ENCODE data around the gene CRABP2.
A peak's percentile ranks its signal among the peaks of the same experiment; 100 is the strongest.

CRABP2 gene

GRCh38 chr1:156690675-156691036 is 14.7 kb downstream of the CRABP2 start:
- DNase-seq (ENCODE audit: low spot score) = no peak

DNA sequence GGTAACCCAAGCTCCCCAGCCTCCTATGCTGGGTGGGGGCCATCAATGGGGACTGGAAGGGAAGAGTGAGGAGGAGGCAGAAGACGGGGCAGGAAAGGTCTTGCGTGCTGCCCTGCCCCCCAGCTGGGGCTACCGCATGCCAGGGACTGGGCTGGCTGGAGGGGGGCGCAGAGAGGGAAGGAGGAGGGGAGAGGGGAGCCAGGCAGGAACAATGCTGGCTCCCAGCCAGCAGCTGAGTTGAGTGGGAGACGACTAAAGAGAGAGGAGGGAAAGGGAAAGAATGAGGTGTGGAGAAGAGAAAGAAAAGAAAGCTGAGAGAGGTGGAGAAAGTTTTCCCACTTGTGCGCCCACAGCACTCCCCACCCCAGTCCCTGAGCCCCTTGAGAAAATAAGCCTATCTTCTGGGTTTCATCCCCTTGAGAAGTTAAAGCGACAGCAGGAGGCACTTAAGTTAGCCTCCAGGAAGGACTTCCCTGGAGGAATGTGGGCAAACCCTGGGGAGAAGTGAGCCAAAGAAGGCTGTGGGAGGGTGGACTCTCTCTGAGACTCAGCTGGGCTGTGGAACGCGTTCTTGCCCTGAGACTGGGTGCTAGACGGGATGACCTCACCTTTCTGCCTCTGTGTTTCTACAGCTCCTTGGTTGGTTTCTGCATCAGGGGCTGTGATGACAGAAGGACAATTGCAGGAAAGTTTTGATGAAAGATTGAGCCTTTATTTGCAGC is 15.3 kb downstream of the CRABP2 start:
- DNase-seq (ENCODE audit: low spot score) = no peak

DNA sequence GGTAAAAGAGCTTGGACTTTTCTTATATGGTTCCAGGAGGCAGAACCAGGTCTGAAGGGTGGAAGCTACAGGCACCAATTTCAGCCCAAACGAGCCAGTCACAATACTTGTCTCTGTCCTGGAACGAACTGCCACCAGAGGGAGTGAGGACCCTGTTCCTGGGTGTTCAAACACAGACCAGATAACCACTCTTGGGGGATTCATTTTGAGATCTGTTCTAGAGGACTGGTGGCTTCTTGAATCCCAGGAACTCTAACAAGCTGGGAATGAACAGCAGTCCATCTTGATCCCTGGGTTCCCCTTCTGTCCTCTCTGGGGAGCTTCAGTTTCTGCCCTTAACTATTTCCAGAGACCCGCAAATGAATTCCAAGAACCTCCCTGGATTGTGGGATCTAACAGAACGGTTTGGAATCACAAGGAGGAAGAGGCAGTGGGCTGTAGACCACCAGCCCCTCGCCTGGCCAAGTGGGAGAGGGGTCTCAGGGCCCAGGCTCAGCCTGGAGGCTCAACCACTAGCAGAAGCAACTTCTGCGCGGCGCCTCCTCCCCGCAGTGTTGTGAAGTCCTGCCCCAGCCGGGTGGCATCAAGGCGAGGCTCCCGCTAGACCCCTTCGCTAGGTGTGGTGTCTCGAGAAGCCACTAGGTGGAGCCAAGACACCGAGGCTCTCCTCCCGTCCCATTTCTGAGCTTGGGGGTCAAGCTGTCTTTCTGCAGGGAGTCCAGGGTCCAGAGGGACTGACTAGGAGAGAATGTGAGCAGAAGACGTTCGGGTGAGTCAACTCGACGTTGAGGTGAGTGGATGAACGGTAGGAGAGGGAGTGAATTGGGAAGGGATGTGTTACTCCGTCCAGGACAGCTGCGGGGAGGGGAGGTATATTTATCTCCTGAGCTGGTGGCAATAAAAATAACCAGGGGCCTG is 16.1 kb downstream of the CRABP2 start:
- DNase-seq (ENCODE audit: low spot score) = peak; percentile 76

DNA sequence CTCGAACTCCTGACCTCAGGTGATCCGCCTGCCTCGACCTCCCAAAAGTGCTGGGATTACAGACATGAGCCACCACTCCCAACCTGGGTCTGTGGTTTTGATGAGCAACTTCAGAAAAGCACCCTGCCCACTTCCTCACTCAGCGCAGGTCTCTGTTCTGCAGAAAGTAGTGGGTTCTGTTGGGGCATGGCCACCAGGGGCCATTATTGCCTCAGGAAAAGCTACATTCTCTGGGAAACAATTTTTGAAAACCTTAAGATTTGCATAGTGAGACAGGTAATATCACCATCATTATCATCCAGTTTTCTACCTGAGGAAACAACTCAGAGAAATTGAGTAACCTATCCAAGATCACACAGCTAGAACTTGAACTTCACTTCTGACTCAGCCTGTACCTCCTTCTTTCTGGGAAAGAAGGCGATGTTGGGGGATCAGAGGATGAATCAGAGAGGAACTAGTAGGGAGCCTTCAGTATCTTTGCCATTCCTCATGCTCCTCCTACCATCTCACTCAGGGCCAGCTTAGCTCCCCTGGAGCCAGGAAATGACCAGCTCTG is 21.1 kb downstream of the CRABP2 start:
- DNase-seq (ENCODE audit: low spot score) = no peak

DNA sequence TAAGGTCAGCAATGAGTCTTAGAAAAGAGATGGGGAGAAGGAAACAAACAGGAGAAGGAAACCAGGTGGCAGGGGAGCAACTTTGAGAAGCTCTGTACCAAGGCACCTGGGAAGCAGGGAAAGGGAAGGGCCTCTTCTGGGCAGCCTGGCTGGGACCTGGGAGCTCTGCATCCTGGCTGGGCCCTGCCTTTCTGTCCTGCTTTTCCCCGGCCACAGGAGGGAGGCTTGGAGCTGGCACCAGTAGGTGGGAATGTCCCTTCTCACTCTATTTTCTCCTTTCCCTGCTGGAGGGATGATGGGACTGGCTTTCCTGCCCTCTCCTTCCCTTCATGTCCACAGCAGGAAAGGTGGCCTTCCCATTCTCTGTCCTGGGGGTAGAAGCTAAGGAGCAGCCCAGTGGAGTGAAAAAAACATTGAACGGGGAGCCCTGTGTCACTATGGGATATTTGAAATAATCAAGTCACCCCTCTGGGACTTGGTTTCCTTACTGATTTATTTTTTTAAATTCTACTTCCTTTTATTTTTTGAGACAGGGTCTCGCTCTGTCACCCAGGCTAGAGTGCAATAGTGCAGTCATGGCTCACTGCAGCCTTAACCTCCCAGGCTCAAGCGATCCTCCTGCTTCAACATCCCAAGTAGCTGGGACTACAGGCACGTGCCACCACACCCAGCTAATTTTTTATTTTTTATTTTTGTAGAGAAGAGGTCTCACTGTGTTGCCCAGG is 23.1 kb downstream of the CRABP2 start:
- DNase-seq (ENCODE audit: low spot score) = no peak

DNA sequence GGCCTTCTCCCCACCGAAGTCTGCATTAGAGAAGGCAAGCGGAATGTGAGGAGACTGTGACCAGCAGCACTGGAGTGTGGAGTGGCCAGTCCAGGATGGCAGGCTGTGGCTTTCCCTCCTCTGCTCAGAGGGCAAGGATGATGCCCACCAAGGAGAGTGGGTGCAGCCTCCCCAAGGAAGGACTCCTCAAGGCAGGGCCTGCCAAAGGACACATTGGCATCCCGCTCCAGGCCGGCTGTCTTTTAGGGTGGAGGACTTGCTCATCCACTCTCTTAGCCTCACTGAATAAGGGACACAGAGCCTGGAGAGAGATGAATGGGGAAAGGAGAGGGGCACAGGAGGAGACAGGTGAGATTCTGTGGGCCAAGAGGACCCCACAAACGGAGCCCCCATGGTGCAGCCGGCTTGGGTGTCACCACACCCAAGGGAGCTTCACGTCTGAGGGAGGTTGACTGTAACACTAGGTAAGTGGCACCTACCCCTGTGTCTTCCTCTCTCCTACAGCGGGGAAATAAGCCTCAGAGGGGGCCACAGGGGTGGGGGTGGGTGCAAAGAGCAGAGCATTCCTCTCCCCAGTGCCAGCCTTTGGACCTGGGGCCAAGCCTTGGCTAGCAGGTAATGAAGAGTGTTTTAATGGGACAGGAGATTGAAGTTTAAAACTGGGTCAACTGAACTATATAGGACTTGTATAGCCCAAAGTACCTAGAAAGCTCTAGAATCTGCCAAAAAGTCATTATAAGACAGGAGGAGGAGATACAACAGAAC is 24.0 kb downstream of the CRABP2 start:
- DNase-seq (ENCODE audit: low spot score) = no peak

- no peak for DNase-seq (ENCODE audit: low spot score)
Observed at GRCh38 chr1:156680056-156680455, 25.3 kb downstream of the CRABP2 start.

DNA sequence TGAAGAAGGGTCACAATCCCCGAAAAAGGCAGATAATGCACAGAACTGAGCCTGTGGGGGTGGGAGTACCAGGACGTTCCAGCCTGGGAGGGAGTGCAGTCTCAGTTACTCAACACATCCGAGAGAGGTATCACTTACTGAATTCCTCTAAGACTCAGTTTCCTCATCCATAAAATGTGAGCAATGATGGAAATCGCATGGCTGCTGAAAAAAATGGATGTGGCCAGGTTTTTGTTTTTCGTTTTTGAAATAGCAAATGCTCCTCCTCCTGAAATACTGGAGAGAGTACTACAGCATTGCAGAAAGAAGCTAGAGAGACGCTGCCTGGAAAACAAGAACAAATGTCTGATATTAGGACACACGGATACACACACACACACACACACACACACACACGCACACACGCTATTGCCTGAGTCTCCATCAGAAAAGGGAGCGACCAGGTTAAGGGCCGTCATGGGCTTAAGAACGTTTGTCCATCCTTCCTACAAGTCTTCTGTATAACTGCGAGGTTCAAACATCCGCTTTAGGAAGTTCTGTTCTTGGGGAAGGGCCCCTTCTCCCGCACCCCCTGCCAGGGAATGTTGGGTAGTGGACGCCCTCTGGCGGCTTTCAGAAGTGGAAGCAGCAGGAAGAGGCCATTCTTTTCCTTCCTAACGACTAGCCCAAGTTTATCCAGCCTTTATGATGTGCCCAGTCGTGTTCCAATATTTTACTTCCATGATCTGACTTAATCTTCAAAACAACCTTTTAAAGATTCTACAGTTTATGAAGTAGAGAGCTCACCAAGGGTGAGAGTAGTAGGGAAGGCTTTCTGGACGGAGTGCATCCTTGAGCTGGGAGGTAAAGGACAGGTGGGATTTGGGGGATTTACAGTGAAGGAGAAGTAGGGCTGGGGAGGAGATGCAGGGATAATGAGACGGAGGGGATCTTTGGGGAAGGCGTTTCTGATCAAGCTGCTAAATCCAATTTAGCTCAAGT is 27.5 kb downstream of the CRABP2 start:
- peak; percentile 22 for DNase-seq (ENCODE audit: low spot score)

GRCh38 chr1:156676820-156677615 is 28.4 kb downstream of the CRABP2 start, which contains the start of gene NES:
NES (minus strand) TSS chr1:156677407; CDS start chr1:156677264, 143 bp downstream.
- no peak for DNase-seq (ENCODE audit: low spot score)

- DNase-seq (ENCODE audit: low spot score) = no peak
Observed at GRCh38 chr1:156676114-156676819, 29.1 kb downstream of the CRABP2 start.

GRCh38 chr1:156675210-156676113 is 29.9 kb downstream of the CRABP2 start:
- no peak for DNase-seq (ENCODE audit: low spot score)

DNA sequence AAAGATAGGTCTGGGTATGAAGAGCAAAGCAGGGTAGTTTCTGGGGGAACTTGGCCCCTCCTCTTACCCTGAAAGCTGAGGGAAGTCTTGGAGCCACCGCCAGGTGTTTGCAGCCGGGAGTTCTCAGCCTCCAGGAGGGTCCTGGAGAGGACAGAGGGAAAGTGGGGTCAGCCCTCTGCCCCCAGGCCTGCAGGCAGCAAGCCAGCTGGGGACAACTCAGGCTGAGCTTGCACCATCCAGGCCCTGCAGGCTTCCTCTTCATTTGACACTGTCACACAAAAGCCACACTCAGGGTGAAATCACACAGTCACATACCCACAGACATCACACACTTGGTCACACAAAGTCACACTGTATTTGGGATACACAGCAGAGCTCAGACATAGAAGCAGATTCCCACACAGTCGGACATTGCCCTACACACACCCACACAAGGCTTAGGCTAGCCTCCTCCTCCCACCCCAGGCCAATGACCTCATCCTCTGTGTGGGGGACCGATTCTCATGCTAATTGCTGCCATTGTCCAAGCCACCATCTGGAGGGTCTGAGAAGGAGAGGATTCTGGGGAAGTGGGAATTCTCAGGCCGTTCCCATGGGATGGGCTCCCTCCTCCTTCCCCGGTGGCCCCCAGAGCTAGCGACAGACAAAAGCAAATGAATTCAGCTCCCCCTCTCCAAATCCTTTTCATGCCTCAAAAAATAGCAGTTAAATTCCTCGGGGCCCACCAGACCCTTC is 31.8 kb downstream of the CRABP2 start:
- no peak for DNase-seq (ENCODE audit: low spot score)

- DNase-seq (ENCODE audit: low spot score) = no peak
Observed at GRCh38 chr1:156671804-156672203, 33.6 kb downstream of the CRABP2 start.

DNA sequence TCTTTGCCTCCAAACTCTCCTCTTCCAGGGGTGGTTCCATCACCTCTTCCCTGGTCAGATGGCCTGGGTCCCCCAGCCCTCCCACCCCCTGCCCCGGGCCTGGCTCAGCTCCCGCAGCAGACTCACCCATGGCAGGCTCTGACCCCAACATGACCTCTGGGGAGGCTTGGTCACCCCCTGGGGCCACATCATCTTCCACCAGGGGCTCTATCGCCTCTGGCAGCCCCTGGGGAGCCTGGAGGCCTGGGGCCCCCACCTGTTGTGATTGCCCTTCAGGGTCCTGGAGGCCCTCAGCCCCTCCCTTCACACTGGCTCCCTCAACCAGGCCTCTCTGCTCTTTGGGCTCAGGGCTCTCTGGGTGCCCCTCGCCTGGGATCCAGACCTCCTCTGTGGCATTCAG is 34.6 kb downstream of the CRABP2 start:
- DNase-seq (ENCODE audit: low spot score) = no peak

- DNase-seq (ENCODE audit: low spot score) = no peak
Observed at GRCh38 chr1:156670359-156670758, 35.0 kb downstream of the CRABP2 start.

DNA sequence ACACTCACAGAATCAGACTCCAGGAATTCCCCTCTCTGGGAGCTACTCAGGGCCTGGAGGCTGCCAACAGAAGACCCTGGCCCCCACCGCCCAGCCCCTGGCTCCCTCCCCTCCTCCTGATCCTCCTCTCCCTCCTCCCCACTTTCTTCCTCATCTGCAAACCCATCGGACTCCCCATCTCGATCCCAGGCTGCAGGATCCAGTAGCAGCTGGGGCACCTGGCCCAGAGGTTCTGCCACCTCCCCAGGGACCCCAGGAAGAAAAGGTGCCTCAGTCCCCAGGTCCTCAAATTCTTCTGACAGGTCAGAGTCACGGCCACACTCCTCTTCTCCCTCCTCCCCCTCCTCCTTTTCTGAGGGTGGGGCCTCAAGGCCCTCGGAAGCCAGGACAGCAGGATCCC is 35.6 kb downstream of the CRABP2 start:
- no peak for DNase-seq (ENCODE audit: low spot score)
